GM19240 (cell line): ENCODE results near the gene SAPCD2.
A peak's percentile ranks its signal among the peaks of the same experiment; 100 is the strongest.
"Not testable (repeated sequence)": the region's sequence is repeated elsewhere in the genome, so short reads cannot be mapped to it uniquely, and the experiment has no call there.

Experiments
- DNase-seq: peaks from one replicate; pipeline ENCODE4 v3.0.0; 2011; ENCODE audit warnings: low spot score; ENCODE audit not compliant: insufficient read length

The SAPCD2 gene

GRCh38 chr9:137070201-137070905, at the start of gene SAPCD2:
Gene SAPCD2, minus strand, starts transcription at chr9:137070557. Its CDS starts 97 bp downstream, at chr9:137070460.
- peak; percentile 90 for DNase-seq

GRCh38 chr9:137118092-137118603, 47.8 kb upstream of the SAPCD2 start:
- not testable (repeated sequence) for DNase-seq

GRCh38 chr9:137117269-137117731, 46.9 kb upstream of the SAPCD2 start:
- DNase-seq: no peak

- no peak for DNase-seq
Observed at GRCh38 chr9:137116728-137117127, 46.4 kb upstream of the SAPCD2 start.

DNA sequence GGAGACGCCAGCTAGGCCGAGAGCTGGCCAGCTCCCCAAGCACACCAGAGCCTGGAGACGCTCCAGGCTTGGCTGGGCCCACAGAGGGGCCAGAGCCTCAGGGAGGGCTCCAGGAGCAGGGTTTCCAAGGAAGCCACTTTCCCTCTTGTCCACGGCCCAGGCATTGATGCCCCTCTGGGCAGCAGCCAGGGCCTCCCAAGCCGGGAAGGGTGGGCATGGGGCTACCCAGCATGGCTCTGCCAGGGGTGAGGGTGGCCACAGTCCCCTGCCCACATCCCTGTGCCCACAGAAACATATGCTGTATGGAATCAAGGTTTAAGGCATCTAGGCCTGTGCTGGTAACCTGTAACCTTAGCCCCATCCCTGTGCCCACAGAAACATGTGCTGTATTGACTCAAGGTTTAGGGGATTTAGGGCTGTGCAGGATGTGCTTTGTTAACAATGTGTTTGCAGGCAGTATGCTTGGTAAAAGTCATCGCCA, 45.7 kb upstream of the SAPCD2 start:
- no peak for DNase-seq

DNA sequence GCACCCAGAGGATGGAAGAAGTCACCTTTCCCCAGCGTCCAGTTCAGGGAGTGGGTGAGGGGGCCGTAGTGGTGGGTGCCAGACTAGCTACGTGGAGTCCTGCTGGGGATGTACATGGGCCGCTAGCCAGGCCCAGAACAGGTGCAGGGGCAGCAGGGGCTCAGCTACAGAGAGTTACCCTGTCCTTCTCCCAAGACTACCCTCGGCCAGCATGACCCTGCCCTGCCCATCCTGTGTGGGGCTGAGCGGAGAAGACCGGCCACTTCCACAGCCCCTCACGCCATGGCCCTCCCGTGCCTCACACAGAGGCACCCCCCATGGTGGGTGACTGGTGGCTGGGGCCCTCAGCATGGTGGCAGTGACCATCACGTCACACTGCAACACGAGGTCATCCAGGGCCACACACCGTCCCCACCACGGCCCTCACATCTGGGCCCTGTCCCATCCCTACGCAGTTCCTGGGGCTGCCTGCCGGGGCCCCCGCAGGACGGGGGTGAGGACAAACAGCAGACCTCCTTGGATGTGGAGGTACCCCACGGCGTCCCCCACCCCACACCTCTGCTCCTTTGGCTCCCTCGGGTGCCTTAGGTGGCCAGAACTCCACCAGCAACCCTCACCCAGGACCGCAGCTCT, 45.2 kb upstream of the SAPCD2 start:
- no peak for DNase-seq

DNA sequence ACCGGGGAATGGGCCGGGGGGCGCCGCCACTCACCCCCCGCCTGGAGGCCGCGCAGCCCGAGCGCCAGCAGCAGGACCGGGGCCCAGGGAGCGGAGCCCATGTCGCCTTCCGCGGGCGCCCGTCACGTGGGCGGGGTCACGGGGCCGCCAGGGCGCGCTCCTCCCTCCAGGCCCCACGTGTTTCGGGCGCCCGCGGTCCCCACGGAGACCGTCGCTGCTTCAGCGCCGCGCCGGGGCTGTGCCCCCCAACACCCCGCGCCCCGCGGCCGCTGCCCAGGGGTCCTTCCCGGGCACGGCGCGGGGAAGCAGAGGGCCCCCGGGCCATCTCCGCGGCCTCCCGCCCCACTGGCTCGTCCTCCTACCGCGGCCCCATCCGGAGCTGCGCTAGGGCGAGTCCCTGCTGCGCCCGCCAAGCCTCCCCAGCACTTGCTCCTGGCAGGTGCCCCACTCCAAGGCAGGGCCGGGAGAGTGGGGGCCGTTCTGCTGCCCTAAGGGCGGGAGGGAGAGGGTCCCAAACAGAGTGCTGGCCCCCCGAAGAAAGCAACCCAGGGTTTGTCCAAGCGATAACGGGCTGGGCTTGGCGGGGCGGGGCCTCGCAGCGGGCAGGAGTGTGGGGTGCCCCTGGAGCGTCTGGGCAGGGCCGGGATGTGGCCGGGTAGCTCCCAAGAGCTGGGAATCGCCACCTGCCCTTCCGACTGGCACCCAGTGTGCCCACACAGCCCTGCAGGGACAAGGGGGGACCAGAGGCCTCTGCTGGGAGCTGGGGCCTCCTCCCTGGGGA, 44.4 kb upstream of the SAPCD2 start, which contains the start of gene DPP7:
DPP7 (minus strand) TSS at position 121 of the 781 bp plus-strand sequence; CDS start at position 101, 20 bp downstream.
- DNase-seq: peak; percentile 86

- no peak for DNase-seq
Observed at GRCh38 chr9:137114220-137114612, 43.9 kb upstream of the SAPCD2 start.

DNA sequence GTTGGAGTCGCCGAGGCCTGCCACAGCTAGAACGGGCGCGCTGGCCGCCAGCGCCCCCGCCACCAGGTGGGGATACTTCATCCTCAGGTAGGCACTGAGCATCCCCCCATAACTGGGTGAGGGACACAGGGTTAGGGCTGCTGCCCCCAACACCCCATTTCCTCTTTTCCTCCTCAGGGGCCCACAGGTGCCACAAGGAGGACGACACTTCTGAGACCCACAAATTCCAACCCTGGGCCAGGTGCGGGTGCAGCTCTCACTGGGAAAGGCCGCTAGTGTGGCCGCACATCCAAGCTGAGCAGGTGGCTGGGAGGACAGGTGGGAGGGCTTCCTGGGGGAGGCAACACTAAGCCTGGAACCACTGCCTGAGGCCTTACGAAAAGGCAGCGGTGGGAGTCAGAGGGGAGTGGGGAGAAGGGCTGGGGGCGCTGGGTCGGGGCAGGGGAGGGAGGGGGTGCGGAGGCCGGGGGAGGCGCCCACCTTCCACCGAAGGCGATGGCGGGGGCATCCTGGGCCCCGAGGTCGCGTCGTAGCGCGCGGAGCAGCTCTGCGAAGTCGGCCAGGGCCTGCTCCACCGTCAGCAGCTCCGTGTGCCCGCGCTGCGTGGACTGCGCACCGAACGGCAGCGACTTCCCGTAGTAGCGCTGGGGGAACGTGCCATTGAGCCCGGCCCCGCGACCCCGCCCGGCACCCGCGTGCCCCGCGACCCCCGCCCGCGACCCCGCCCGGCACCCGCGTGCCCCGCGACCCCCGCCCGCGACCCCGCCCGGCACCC, 43.2 kb upstream of the SAPCD2 start:
- DNase-seq: no peak

- no peak for DNase-seq
Observed at GRCh38 chr9:137112564-137113384, 42.4 kb upstream of the SAPCD2 start.

DNA sequence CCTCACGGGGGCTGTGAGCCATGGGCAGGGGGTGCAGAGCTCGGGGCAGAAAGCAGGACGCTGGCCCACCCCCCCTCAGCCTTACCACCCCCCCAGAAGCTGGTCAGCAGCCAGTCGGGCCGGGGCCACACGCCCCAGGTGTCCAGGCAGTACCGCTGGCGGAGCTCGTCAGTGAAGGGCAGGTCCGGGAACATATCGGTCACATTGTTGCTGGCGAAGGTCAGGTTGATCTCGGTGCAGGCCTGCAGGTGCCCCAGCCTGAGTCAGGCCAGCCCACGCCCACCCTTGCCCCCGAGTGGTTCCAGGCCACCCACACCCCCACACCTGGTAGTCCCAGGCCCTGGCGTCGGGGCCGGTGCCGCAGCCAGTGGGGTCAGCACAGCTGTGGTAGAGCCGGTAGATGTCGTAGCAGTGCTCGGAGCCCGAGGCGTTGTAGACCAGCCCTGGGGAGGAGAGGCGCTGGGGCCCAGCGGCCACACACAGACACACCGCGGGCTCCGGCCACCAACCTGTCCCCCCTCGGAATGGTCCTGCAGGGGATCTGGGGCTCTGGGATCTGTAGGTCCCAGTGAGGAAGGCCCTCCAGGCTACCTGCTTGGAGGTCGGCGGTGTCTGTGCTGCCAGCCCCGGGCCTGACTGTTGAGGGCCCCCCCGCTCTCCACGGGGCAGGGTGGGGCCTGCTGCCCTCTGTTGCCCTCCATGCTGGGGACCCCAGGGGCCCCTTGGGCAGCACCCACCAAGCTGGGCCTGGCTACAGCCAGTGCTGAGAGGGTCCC, 41.6 kb upstream of the SAPCD2 start:
- no peak for DNase-seq

GRCh38 chr9:137110911-137111787, 40.8 kb upstream of the SAPCD2 start:
- no peak for DNase-seq

GRCh38 chr9:137110147-137110910, 40.0 kb upstream of the SAPCD2 start:
- DNase-seq: no peak

DNA sequence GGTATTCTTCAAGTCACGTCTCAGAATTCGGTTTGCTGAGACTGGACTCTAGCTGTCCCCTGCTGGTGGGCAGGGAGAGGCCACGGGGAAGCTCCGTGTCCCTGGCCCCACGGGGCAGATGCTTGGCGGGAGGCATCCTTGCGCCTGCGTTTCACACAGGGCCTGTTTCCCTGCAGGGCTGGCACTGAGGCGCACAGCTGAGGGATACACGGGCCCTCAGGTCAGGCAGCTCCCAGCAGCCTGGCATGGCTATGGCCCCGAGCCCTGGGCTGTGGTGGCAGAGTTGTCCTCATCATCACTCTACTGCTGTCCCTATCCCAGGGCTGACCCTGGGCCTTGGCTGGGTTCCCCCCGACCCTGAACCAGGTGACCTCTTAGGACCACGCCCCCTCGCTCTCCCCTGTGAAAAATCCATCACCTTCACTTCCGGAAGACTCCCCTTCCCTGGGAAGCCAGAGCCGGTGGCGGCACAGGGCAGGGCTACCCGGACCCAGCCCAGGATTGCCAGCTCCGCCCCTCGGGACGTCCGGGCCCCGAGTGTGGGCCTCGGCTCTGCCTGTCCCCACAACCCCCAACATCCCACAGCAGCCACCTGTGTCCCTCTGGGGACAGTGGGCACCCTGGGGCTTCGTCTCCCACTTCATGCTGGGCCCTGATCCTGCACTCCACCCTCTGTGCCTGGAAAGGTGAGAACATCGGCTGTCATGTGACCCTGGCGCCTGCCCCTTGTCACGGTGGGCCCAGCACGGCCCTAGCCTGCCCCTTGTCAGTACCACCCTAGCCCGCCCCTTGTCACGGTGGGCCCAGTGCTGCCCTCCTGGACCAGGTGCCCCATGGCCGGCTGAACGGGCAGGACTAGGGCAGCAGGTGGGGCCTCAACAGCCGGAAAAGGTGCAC, 39.1 kb upstream of the SAPCD2 start:
- DNase-seq: no peak

DNA sequence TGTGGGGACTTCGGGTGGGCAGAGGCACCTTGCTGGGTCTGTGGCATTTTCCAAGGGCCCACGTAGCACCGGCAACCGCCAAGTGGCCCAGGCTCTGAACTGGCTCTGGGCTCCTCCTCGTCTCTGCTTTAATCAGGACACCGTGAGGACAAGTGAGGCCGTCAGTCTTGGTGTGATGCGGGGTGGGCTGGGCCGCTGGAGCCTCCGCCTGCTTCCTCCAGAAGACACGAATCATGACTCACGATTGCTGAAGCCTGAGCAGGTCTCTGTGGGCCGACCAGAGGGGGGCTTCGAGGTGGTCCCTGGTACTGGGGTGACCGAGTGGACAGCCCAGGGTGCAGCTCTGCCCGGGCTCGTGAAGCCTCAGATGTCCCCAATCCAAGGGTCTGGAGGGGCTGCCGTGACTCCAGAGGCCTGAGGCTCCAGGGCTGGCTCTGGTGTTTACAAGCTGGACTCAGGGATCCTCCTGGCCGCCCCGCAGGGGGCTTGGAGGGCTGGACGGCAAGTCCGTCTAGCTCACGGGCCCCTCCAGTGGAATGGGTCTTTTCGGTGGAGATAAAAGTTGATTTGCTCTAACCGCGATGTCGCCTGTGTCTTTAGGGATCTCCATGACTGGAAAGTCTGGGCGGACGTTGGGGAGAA, 38.4 kb upstream of the SAPCD2 start:
- DNase-seq: no peak

GRCh38 chr9:137107982-137108381, 37.6 kb upstream of the SAPCD2 start:
- DNase-seq: no peak
